IMR-90 (cell line): ENCODE measurements around the gene FKBP1B. TPM values are rescaled to one million over a fixed set of nuclear protein-coding genes. Genes with fewer than 3 reads are reported as not detected.
A peak's percentile ranks its signal among the peaks of the same experiment; 100 is the strongest.

ENCODE experiments used
- ATAC-seq: fragments of 200-7000 bp; cut with Tn5 transposase; 2 replicates; pipeline ENCODE4 v1.9.1; 2020; ENCODE audit warnings: low read depth, mild to moderate bottlenecking, moderate library complexity
- BruUV-seq: library from RNA; stranded (reverse); fragments of 400-500 nt; replicated peaks from 2 replicates; lab custom pipeline; 2021; lab: Mats Ljungman, UMichigan
- CTCF ChIA-PET: fragments of 300-600 bp; formaldehyde crosslinking; extraction: SDS; loops from one replicate; lab custom pipeline; 2021; ENCODE audit warnings: antibody characterized with exemption; lab: Yijun Ruan, JAX
- POLR2A ChIA-PET: fragments of 300-600 bp; sonication (Branson Sonifier 250); formaldehyde crosslinking; loops from one replicate; lab custom pipeline; 2022; ENCODE audit warnings: antibody characterized with exemption; ENCODE audit not compliant: unreplicated experiment; lab: Charles Lee
- DNase-seq: peaks from one replicate; pipeline ENCODE4 v3.0.0; 2013
- H2AFZ ChIP-seq: replicated peaks from 2 replicates; pipeline ENCODE3; 2013; ENCODE audit warnings: low read length, mild to moderate bottlenecking; ENCODE audit not compliant: poor library complexity
- H2AK5ac ChIP-seq: 2 replicates; pipeline ENCODE4 v1.6.1; 2013; ENCODE audit warnings: low read depth, low read length, inconsistent platforms
- H2AK9ac ChIP-seq: replicated peaks from 2 replicates; pipeline ENCODE3; 2013; ENCODE audit warnings: mild to moderate bottlenecking, low read depth, low read length, moderate library complexity; ENCODE audit not compliant: poor library complexity
- H2BK120ac ChIP-seq: 2 replicates; pipeline ENCODE4 v1.6.1; 2013; ENCODE audit warnings: low read depth, low read length, inconsistent platforms
- H2BK15ac ChIP-seq: 3 replicates; pipeline ENCODE4 v1.6.1; 2013; ENCODE audit warnings: low read depth, low read length, inconsistent platforms
- H2BK20ac ChIP-seq: 2 replicates; pipeline ENCODE4 v1.6.1; 2013; ENCODE audit warnings: low read depth, mild to moderate bottlenecking, inconsistent platforms, low read length, moderate library complexity
- H2BK5ac ChIP-seq: 2 replicates; pipeline ENCODE4 v1.6.1; 2013; ENCODE audit warnings: mild to moderate bottlenecking, low read depth, low read length, inconsistent platforms; ENCODE audit not compliant: poor library complexity, severe bottlenecking
- H3K14ac ChIP-seq: replicated peaks from 2 replicates; pipeline ENCODE4 v1.6.1; 2013; ENCODE audit warnings: low read depth, low read length, inconsistent platforms
- H3K18ac ChIP-seq: 2 replicates; pipeline ENCODE4 v1.6.1; 2013; ENCODE audit warnings: low read depth, low read length, control low read depth
- H3K23ac ChIP-seq: 2 replicates; pipeline ENCODE4 v1.6.1; 2013; ENCODE audit warnings: low read depth, low read length, inconsistent platforms
- H3K27ac ChIP-seq: 2 replicates; pipeline ENCODE4 v1.5.1; 2013; ENCODE audit warnings: mild to moderate bottlenecking, control low read depth, low read length; ENCODE audit not compliant: insufficient read depth
- H3K27me3 ChIP-seq: 2 replicates; pipeline ENCODE4 v1.6.1; 2013; ENCODE audit warnings: low read length; ENCODE audit not compliant: control insufficient read depth, insufficient read depth
- H3K36me3 ChIP-seq: 2 replicates; pipeline ENCODE4 v1.6.1; 2013; ENCODE audit warnings: low read length, mixed read lengths; ENCODE audit not compliant: control insufficient read depth, insufficient read depth
- H3K4ac ChIP-seq: 2 replicates; pipeline ENCODE4 v1.6.1; 2013; ENCODE audit warnings: low read depth, low read length, inconsistent platforms
- H3K4me1 ChIP-seq: 2 replicates; pipeline ENCODE4 v1.6.1; 2013; ENCODE audit warnings: low read length, mixed read lengths; ENCODE audit not compliant: control insufficient read depth, insufficient read depth
- H3K4me2 ChIP-seq: 2 replicates; pipeline ENCODE4 v1.6.1; 2013; ENCODE audit warnings: low read depth, mild to moderate bottlenecking, control low read depth, low read length, moderate library complexity
- H3K4me3 ChIP-seq: 2 replicates; pipeline ENCODE4 v1.5.1; 2013; ENCODE audit warnings: low read depth, mild to moderate bottlenecking, control low read depth, low read length, moderate library complexity; ENCODE audit not compliant: insufficient read depth
- H3K56ac ChIP-seq: 2 replicates; pipeline ENCODE4 v1.6.1; 2013; ENCODE audit warnings: low read length, inconsistent platforms; ENCODE audit not compliant: insufficient read depth; ENCODE audit errors: extremely low read depth
- H3K79me1 ChIP-seq, 2 experiments: 2 replicates each; pipeline ENCODE4 v1.6.1; 2013; ENCODE audit warnings: low read length in 2 of 2, inconsistent platforms in 1 of 2, low read depth in 1 of 2
- H3K9ac ChIP-seq: 2 replicates; pipeline ENCODE4 v1.6.1; 2013; ENCODE audit warnings: low read depth, low read length, control low read depth
- H3K9me1 ChIP-seq: 2 replicates; pipeline ENCODE4 v1.6.1; 2013; ENCODE audit warnings: low read length, inconsistent platforms; ENCODE audit not compliant: insufficient read depth
- H3K9me3 ChIP-seq: 2 replicates; pipeline ENCODE4 v1.6.1; 2013; ENCODE audit warnings: low read length; ENCODE audit not compliant: control insufficient read depth, insufficient read depth
- H4K20me1 ChIP-seq: 2 replicates; pipeline ENCODE4 v1.6.1; 2013; ENCODE audit warnings: low read length, inconsistent platforms; ENCODE audit not compliant: insufficient read depth
- H4K5ac ChIP-seq: 2 replicates; pipeline ENCODE4 v1.6.1; 2013; ENCODE audit warnings: mild to moderate bottlenecking, low read depth, low read length, control low read depth
- H4K8ac ChIP-seq, 2 experiments: 2 replicates each; pipeline ENCODE4 v1.6.1; 2013; ENCODE audit warnings: low read depth in 2 of 2, low read length in 2 of 2, control low read depth in 1 of 2, inconsistent platforms in 1 of 2
- H4K91ac ChIP-seq: 2 replicates; pipeline ENCODE4 v1.6.1; 2013; ENCODE audit warnings: low read depth, low read length, inconsistent platforms; ENCODE audit not compliant: insufficient read depth
- MAFK ChIP-seq: IDR thresholded peaks from 2 replicates; pipeline ENCODE4 v1.6.1; 2012; ENCODE audit warnings: low read depth, low read length, improper control_type of control experiment
- NFE2L2 ChIP-seq: fragments of 150-350 bp; IDR thresholded peaks from 2 replicates; pipeline ENCODE4 v1.6.1; 2016; ENCODE audit warnings: low read depth, mild to moderate bottlenecking, low read length
- RAD21 ChIP-seq: IDR thresholded peaks from 2 replicates; pipeline ENCODE4 v1.6.1; 2012; ENCODE audit warnings: low read length, improper control_type of control experiment
- RFX5 ChIP-seq: IDR thresholded peaks from 2 replicates; pipeline ENCODE4 v1.8.0; 2012; ENCODE audit warnings: low read depth, mild to moderate bottlenecking, low read length, moderate library complexity
- WGBS, 2 experiments: methylation state at CpG; one replicate each; pipeline versions ENCODE4 v1.1.5 to v1.1.7; 2013; ENCODE audit warnings: missing lambda C conversion rate in 2 of 2; ENCODE audit not compliant: insufficient read length in 1 of 2; ENCODE audit errors: extremely low coverage in 2 of 2; 5-methylcytosine and 5-hydroxymethylcytosine counted together
- dilution Hi-C: fragments of 300-500 bp; cut with HindIII; formaldehyde crosslinking; loops from one replicate; pipeline ENCODE4 v1.14.3; 2018; ENCODE audit warnings: low sequenced_read_pairs; ENCODE audit not compliant: unreplicated experiment
- in situ Hi-C: fragments of 300-500 bp; cut with MboI; formaldehyde crosslinking; loops from 3 replicates; pipeline ENCODE4 v1.14.3; 2019; ENCODE audit warnings: low sequenced_read_pairs, inconsistent platforms, mixed read lengths
- intact Hi-C: fragments of 100-400 bp; cut with micrococcal nuclease; formaldehyde crosslinking; loops from 2 replicates; pipeline ENCODE4 v1.10.0; 2022
- microRNA-seq, 2 experiments: library from miRNA; stranded (forward) in 1 of 2; unstranded in 1 of 2; fragments of 10-50 nt in 1 of 2; fragments of <30 nt in 1 of 2; gene quantifications in 1 of 2; microRNA quantifications in 1 of 2; one replicate each; pipeline versions ENCODE3 to v1.1.0; 2013 to 2020; ENCODE audit not compliant: insufficient read depth in 1 of 2, insufficient read length in 1 of 2, unreplicated experiment in 1 of 2
- polyA plus RNA-seq, 3 experiments: library from polyadenylated mRNA; depleted of rRNA; stranded (reverse); fragments of >200 nt; gene quantifications; 2 replicates each; pipeline ENCODE4 v1.2.3, GENCODE V29; 2012; ENCODE audit warnings: low replicate concordance in 1 of 3
- small RNA-seq, 5 experiments: library from RNA; depleted of rRNA; stranded (forward); fragments of <200 nt; gene quantifications; one replicate each; pipeline ENCODE3, GENCODE V24; 2012
- total RNA-seq: library from RNA; depleted of rRNA; stranded (reverse); fragments of >200 nt; gene quantifications from 2 replicates; pipeline ENCODE4 v1.2.3, GENCODE V29; 2012; rRNA removed

Gene FKBP1B
- total and polyA plus RNA-seq, 2 of the 4 experiments (the other 2 are of a cell fraction), result 10.2 to 15.1 TPM

GRCh38 chr2:24111407-24111901 lies 61.9 kb downstream of the FKBP1B start:
- 80% methylated on average over 1 of the region's 2 CpGs; no CpG with 5 or more reads in 1 of the 2 experiments for WGBS, 2 experiments
- POLR2A ChIA-PET, result interaction anchor here (0.6 to 1.0 kb wide), 2 partner anchors 11 to 20 kb away, joined by 4 to 7 read pairs; no protein-coding TSS in a partner anchor

More at GRCh38 chr2:24111407-24111901, 61.9 kb downstream of the FKBP1B start:
- H3K18ac ChIP-seq, result no peak overlapping the region
- peaks cover 8% of the 10 kb centered on the region for H3K9me3 ChIP-seq
- no peak overlapping the region for H2BK120ac ChIP-seq
- no peak for TF ChIP-seq RFX5
- peak; percentile 68 for TF ChIP-seq MAFK
- TF ChIP-seq RAD21, result no peak
- TF ChIP-seq NFE2L2, result 0 out of 2 replicates have a peak, but pooled peaks have one; percentile 30
- in situ Hi-C loops, result no loop called here
- no peak overlapping the region for H3K4me2 ChIP-seq
- H3K4me1 ChIP-seq, result no peaks in the 10 kb centered on the region
- peak; percentile 62 for ATAC-seq
- CTCF ChIA-PET, result interaction anchor here (1.2 kb wide), 1 partner anchor 27 kb away, joined by 5 read pairs; the partner anchor contains the start of gene TP53I3
- H3K14ac ChIP-seq, result no peak overlapping the region
- no peak overlapping the region for H2BK15ac ChIP-seq
- no peak overlapping the region for H3K56ac ChIP-seq
- no peak overlapping the region for H2AFZ ChIP-seq
- H3K4me3 ChIP-seq, result no peak overlapping the region
- dilution Hi-C loops, result no loop called here
- no peak overlapping the region for H4K91ac ChIP-seq
- intact Hi-C loops, result no loop called here
- H4K5ac ChIP-seq, result no peak overlapping the region
- H2BK5ac ChIP-seq, result no peak overlapping the region
- H3K9me1 ChIP-seq, result no peaks in the 10 kb centered on the region
- no TSS peak for BruUV-seq
- H3K79me1 ChIP-seq, result no peaks in the 10 kb centered on the region
- no peak overlapping the region for H2AK9ac ChIP-seq
- H3K27ac ChIP-seq, result no peak overlapping the region
- H3K23ac ChIP-seq, result no peak overlapping the region
- no peaks in the 10 kb centered on the region for H3K27me3 ChIP-seq
- no peak overlapping the region for H3K9ac ChIP-seq
- no peaks in the 10 kb centered on the region for H4K20me1 ChIP-seq
- H2BK20ac ChIP-seq, result no peak overlapping the region
- DNase-seq, result peak; percentile 35
- no peaks in the 10 kb centered on the region; the same call in 1 of the 2 replicates for H3K36me3 ChIP-seq
- H2AK5ac ChIP-seq, result no peak overlapping the region
- no peak overlapping the region for H4K8ac ChIP-seq
- no peak overlapping the region for H3K4ac ChIP-seq

Small RNAs within 50 kb of the gene (microRNA-seq; reads per million reads assigned to microRNA genes)
- not detected for gene RNU6-370P (ENCODE audit: insufficient read depth, insufficient read length)

Small RNAs within 50 kb of the gene (small RNA-seq; reads per million reads assigned to genes)
- 0 to 0.60 (median 0) reads per million in 5 experiments for gene RNU6-370P

Other genes starting within 250 kb of the FKBP1B start
- 5.0 and 9.4 TPM in 2 replicates for gene ATAD2B, start 122.6 kb upstream of the FKBP1B start, total RNA-seq
- gene ATAD2B, start 122.6 kb upstream of the FKBP1B start, polyA plus RNA-seq (2012; rRNA removed), result 0.99 and 1.5 TPM in 2 replicates
- 7.7 and 10.8 TPM in 2 replicates for gene UBXN2A, start 109.3 kb upstream of the FKBP1B start, total RNA-seq
- gene UBXN2A, start 109.3 kb upstream of the FKBP1B start, polyA plus RNA-seq (2012; rRNA removed), result 3.2 and 4.6 TPM in 2 replicates
- gene MFSD2B, start 39.7 kb upstream of the FKBP1B start, total RNA-seq, result not detected in 2 replicates
- gene MFSD2B, start 39.7 kb upstream of the FKBP1B start, polyA plus RNA-seq (2012; rRNA removed), result 0.05 and 0.09 TPM in 2 replicates
- gene WDCP, start 2.4 kb upstream of the FKBP1B start, total RNA-seq, result 18.6 and 21.7 TPM in 2 replicates
- gene WDCP, start 2.4 kb upstream of the FKBP1B start, polyA plus RNA-seq (2012; rRNA removed), result 5.4 and 6.8 TPM in 2 replicates
- 143 and 224 TPM in 2 replicates for gene SF3B6, start 26.6 kb downstream of the FKBP1B start, total RNA-seq
- gene SF3B6, start 26.6 kb downstream of the FKBP1B start, polyA plus RNA-seq (2012; rRNA removed), result 166 and 191 TPM in 2 replicates
- 25.5 and 26.9 TPM in 2 replicates for gene TP53I3, start 35.1 kb downstream of the FKBP1B start, total RNA-seq
- gene TP53I3, start 35.1 kb downstream of the FKBP1B start, polyA plus RNA-seq (2012; rRNA removed), result 41.8 and 42.2 TPM in 2 replicates
- 0.28 and 0.36 TPM in 2 replicates for gene PFN4, start 73.6 kb downstream of the FKBP1B start, total RNA-seq
- 0.27 and 0.48 TPM in 2 replicates for gene PFN4, start 73.6 kb downstream of the FKBP1B start, polyA plus RNA-seq (2012; rRNA removed)
- gene FAM228B, start 73.7 kb downstream of the FKBP1B start, total RNA-seq, result 2.0 and 2.2 TPM in 2 replicates
- 2.3 and 2.9 TPM in 2 replicates for gene FAM228B, start 73.7 kb downstream of the FKBP1B start, polyA plus RNA-seq (2012; rRNA removed)
- not detected in 2 replicates for gene FAM228A, start 125.3 kb downstream of the FKBP1B start, total RNA-seq
- gene FAM228A, start 125.3 kb downstream of the FKBP1B start, polyA plus RNA-seq (2012; rRNA removed), result 0.07 TPM in 1 of 2 replicates, not detected in the other